ENCODE measurements around the gene YIF1B. TPM values are rescaled to one million over a fixed set of nuclear protein-coding genes. Genes with fewer than 3 reads are reported as not detected.
A peak's percentile ranks its signal among the peaks of the same experiment; 100 is the strongest.

YIF1B gene
- total RNA-seq, 1 experiment from 2014 or later, result 73.2 TPM

GRCh38 chr19:38270587-38271167 is 45.1 kb downstream of the YIF1B start:
- no peak for DNase-seq
- Histone ChIP-seq H4K8ac (replicated peaks; ENCODE audit: insufficient read length, low read depth, low read length) (no peak overlapping the region), H4K91ac (ENCODE audit: insufficient read length, low read depth, low read length) (no peak overlapping the region), H3K4me2 (ENCODE audit: insufficient read depth, insufficient read length, low read length) (no peak overlapping the region), H3K9me3 (ENCODE audit: control insufficient read depth, low read depth, low read length) (no peaks in the 10 kb centered on the region), H3T11ph (ENCODE audit: low read length) (no peak overlapping the region), H3K79me2 (ENCODE audit: insufficient read depth, low read length) (peaks cover 45% of the 10 kb centered on the region), H2BK120ac (ENCODE audit: low read depth, low read length, poor library complexity, severe bottlenecking) (no peak overlapping the region), H4K20me1 (ENCODE audit: control insufficient read depth, insufficient read depth, insufficient read length) (no peaks in the 10 kb centered on the region), H2BK15ac (ENCODE audit: low read depth, low read length) (no peak overlapping the region), H3K9ac (ENCODE audit: extremely low read depth, insufficient read length, low read length) (no peak overlapping the region), H4K5ac (ENCODE audit: insufficient read length, low read depth, low read length) (no peak overlapping the region), H3K23ac (ENCODE audit: insufficient read length, low read depth, low read length) (no peak overlapping the region), H3K27me3 (ENCODE audit: insufficient read depth, low read length) (no peaks in the 10 kb centered on the region), H3K56ac (ENCODE audit: insufficient read length, low read depth, low read length) (no peak overlapping the region), H2AK5ac (ENCODE audit: insufficient read length, low read length) (no peak overlapping the region), H3K79me1 (ENCODE audit: insufficient read depth, low read depth, low read length, poor library complexity, severe bottlenecking) (peaks cover 23% of the 10 kb centered on the region), H2BK12ac (ENCODE audit: insufficient read length, low read depth, low read length) (no peak overlapping the region), H2BK5ac (ENCODE audit: insufficient read length, low read length) (no peak overlapping the region), H3K4me1 (ENCODE audit: insufficient read depth, low read length) (peaks cover 12% of the 10 kb centered on the region; the same call in 1 of the 2 replicates), H3K4ac (ENCODE audit: low read depth, low read length) (no peak overlapping the region), H3K27ac (ENCODE audit: insufficient read length, low read depth, low read length) (no peak overlapping the region), H2AFZ (ENCODE audit: low read length) (no peak overlapping the region), H3K14ac (ENCODE audit: insufficient read depth, low read length) (no peak overlapping the region), H3K18ac (ENCODE audit: insufficient read length, low read depth, low read length) (no peak overlapping the region), H2BK20ac (ENCODE audit: low read depth, low read length, poor library complexity, severe bottlenecking) (no peak overlapping the region), H3K23me2 (ENCODE audit: insufficient read length, low read depth, low read length, poor library complexity, severe bottlenecking) (peaks cover 3% of the 10 kb centered on the region)
- no peak for TF ChIP-seq CTCF (conservative IDR thresholded peaks at IDR 0.05)
- H3K36me3 Mint-ChIP-seq (ENCODE audit: insufficient read depth in 1 of 3, low read depth in 3 of 3), result peaks cover 2 to 31% (median 28%) of the 10 kb centered on the region in 3 experiments; a peak in 6 of 7 replicates
- peaks cover 46 to 47% of the 10 kb centered on the region in 2 experiments for H3K4me1 Mint-ChIP-seq
- WGBS (ENCODE audit: extremely low coverage, insufficient read length, low lambda C conversion rate), result no CpG with 5 or more reads among the region's 5 CpGs
- no peaks in the 10 kb centered on the region for H3K27me3 Mint-ChIP-seq (ENCODE audit: low read depth)
- H3K9me3 Mint-ChIP-seq, result no peaks in the 10 kb centered on the region; a peak in 1 of 5 replicates
- no peak overlapping the region for H3K4me3 Mint-ChIP-seq
- H3K27ac Mint-ChIP-seq, result peak overlapping the region in 2 of 3 experiments; percentile 50 to 80; a peak in 3 of 7 replicates
